ENCODE results near the gene JUP.

JUP gene

GRCh38 chr17:41750862-41751261 is 35.6 kb downstream of the JUP start:
- FAIRE-seq: no peak

DNA sequence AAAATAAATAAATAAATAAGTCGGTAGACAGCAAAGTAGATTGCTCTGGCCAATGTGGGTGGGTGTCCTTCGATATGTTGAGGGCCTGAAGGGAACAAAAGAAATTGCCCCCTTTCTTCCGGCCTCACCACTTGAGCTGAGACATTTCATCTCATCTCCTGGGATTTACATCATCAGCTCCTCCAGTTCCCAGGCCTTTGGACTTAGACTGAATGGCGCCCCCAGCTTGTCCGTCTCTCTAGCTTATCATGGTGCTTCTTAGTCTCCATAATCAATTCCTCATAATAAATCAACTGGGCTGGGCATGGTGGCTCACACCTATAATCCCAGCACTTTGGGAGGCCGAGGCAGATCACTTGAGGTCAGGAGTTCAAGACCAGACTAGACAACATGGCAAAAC is 38.2 kb downstream of the JUP start:
- FAIRE-seq: no peak

- no peak for FAIRE-seq
These were observed 44.8 kb downstream of the JUP start for GRCh38 chr17:41741709-41742108.

DNA sequence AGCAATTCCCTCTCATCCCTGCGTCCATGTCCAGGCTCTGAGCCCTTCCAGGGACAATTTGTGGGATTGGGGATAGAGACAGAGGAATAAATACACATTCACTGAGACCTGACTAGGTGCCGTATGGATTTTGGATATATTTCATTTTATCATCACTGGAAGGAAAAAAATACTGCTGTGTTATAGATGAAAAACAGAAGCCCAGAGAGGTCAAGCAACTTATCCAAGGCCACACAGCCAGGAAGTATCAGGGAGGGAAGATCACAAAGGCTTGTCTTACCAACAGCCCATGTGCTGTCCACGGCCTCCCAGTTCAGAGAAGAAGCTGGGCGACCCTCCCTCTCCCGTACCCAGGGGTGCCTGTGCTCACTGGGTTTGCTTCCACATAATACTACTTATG is 46.0 kb downstream of the JUP start:
- FAIRE-seq: no peak

- FAIRE-seq: no peak
These were observed 46.7 kb downstream of the JUP start for GRCh38 chr17:41739661-41740352.

- no peak for FAIRE-seq
These were observed 47.8 kb downstream of the JUP start for GRCh38 chr17:41738801-41739112.

- peak; percentile 82 for FAIRE-seq
These were observed 48.3 kb downstream of the JUP start for GRCh38 chr17:41738077-41738800.

DNA sequence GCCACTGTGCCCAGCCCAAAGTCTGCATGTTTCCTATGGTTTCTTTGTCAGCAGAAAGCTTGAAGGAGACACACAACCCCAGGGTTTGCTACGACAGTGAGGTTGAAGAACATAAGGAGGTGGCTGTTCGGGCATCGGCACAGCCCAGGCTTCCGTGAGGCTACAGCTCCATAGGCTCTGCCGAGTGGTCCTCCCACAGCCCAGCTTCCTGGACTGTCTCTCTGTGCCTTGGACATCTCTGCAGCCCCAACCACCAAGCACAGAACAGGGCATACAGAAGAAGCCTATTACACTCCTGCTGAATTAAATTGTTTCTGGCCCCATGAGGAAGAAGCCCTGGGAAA is 48.9 kb downstream of the JUP start:
- no peak for FAIRE-seq

DNA sequence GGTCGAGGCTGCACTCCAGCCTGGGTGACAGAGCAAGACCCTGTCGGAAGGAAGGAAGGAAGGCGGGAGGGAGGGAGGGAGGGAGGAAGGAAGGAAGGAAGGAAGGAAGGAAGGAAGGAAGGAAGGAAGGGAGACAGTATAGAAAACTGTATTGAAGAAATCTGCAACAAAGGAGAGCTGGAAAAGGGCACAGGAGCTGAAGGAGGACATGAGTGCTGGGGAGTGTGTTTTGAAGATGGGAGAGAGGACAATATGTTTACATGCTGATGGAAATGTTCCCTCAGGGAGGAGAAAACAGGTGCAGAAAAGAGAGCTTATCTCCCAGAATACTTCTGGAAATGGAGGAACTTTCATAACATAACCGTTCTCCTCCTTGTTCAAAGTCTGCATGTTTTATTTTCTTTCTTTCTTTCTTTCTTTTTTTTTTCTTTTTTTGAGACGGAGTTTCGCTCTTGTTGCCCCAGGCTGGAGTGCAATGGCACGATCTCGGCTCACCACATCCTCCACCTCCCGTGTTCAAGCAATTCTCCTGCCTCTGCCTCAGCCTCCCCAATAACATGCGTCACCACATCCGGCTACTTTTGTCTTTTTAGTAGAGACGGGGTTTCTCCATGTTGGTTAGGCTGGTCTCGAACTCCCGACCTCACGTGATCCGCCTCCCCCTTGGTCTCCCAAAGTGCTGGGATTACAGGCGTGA is 49.4 kb downstream of the JUP start:
- FAIRE-seq: no peak

- no peak for FAIRE-seq
These were observed 50.8 kb downstream of the JUP start for GRCh38 chr17:41735744-41736143.

GRCh38 chr17:41734949-41735313 is 51.6 kb downstream of the JUP start:
- no peak for FAIRE-seq

DNA sequence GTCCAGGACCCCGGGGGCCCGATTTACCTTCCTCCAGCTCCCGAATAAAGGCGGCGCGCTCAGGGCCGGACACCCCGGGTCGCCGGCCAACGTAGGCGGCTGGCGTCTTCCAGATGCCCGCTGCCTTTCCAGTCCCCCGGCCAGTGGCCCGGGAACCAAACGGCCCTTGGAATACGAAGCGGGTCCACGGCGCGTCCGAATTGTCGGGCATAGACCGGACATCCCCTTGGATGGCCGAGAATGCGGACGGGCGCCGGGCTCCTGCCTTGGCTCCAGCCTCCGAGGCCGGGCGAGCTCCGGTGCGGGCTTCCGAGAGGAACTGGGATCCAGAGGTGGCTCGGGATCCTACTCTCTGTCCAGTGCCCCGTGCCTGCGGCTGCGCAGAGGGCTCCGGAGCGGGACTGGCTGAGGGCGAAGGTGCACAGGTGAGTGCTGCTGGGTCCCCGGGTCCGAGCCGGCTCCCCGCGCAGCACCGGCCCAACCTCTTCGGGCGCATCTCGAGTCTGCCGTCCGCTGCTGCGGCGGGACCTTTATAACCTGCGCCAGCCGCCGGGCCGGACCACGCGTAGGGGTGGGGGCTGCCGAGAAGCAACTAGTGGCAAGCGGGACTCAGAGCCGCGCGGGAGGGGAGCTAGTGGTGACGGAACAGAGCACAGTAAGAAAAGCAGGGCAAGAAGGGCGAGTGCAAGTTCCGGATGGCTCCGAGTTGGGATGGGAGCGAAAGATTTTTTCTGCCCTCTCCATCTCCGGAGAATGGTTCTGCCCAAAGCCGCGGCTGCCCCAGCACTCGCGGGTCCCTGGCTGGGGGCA is 52.2 kb downstream of the JUP start, which contains the start of gene HAP1:
TSS of gene HAP1 (minus strand) at position 505 of the 810 bp plus-strand sequence. CDS start at position 496, 9 bp downstream.
- FAIRE-seq: no peak

DNA sequence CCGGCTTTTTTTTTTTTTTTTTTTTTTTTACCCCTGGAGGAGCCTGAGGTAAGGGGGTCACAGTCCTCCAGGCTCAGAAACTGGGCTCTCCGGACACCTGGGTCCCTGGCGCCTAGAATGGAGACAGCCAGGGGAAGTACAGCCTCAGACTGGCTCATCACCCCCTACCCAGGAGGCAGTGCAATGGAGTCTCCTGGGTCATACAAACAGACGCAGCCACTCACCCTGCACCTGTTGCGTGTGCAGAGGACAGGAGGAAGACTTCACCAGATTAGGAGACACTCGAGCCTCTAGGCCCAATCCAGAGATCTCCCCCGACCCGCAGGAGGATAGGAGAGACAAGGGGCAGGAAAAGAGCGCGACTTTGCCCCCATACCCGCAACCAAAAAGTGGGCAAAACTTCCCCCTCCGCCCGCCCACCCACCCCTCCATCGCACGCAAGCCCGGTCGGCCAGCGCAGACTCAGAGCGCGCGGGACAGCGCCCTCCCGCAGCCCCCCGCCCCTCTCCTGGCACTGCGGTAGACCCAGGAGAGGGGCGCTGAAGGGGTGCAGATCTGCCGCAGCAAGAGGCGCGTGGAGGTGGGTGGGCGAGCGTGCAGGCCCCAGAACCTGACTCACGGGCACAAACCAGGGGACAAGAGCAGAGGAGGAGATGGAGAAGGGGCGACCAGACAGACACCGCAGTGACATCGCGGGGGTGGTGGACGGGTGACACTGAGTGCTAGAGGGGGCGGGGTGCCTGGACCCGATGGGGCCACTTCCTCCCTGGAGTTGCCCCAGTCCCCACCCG is 53.0 kb downstream of the JUP start:
- no peak for FAIRE-seq

DNA sequence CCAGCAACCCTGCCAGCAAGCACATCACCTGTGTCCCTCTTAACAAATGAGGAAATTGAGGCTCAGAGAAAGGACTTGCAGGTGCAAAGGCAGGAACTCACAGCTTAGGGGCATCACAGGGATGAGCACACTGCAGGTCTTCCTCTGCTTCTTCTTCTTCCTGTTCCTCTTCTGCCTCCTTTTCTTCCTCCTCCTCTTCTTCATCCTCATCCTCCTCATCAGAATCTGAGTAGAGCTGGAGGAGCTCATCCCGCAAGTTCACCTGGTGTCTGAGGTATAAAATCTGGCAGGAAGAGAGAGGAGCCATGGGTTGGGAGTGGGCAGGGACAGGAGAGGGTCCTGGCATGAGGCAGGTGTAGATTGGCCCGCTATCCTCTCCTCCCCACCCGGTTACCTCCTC is 54.7 kb downstream of the JUP start:
- FAIRE-seq: no peak

GRCh38 chr17:41730479-41730878 is 56.0 kb downstream of the JUP start:
- FAIRE-seq: no peak

GRCh38 chr17:41728056-41728455 is 58.5 kb downstream of the JUP start:
- no peak for FAIRE-seq

- no peak for FAIRE-seq
These were observed 61.4 kb downstream of the JUP start for GRCh38 chr17:41725134-41725533.

- FAIRE-seq: no peak
These were observed 61.9 kb downstream of the JUP start for GRCh38 chr17:41724476-41725050.

DNA sequence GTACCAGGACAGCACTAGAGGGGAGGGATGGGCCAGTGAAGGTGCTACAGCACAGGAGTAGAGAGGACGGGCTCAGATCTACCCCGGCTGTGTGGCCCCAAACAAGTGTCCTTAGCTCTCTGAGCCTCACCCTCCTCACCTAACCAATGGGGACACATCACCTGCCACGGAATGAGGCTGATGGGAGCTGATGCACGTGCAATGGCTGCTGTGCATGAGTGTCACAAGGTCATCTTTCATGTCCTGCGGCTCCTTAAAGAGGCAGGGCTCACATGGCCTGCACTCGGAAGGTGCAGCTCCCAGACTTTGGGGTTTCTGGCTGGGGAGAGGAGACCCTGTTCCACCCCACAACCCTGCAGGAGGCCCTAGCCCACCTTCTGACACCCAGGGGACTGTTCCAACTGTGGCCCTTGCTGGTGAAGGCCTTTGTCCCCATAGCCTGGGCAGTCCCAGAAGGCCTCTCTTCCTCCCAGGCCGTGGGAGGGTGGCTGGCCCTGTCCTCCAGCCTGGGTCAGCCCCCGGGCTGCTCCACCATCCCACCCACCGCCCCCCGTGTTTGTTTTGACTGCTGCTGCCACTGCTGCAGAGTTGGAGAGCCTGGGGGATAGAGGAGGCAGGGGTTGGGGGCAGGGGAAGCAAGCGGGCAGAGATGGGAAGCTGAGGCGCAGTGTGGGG is 62.6 kb downstream of the JUP start:
- no peak for FAIRE-seq

DNA sequence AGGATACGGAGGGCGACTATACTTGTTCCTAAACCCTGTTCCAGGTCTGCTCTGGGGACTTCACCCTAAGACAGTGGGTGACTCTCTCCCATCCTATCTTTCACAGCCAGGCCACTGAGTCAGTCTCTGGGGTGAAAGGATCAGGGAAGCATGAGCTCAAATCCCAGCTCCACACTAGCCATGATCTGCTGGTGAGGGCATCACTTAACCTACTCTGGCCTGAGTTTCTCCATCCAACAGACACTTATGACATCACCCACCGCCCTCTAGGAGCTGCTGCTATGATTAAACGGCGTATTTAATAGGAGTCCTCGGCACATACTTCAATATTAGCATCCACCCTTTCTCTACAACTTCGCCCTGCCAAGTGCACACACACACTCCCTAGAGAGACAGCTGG is 64.3 kb downstream of the JUP start:
- FAIRE-seq: no peak

DNA sequence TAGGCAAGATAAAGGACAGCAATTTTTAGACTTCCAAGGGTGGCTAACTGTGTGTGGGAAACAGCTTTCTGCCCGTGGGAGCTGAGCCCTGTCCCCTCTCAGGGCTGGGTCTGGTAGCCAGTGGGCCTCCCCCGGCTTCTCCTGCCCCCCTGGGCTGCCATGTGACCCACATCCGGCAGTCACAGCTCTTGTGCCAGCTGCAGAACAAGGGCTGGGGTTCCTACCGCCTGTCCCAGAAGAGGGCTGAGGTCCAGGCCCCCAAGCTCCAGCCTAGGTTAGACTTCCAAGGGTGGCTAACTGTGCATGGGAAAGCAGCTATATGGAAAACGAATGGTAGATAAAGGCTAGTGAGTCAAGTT is 68.2 kb downstream of the JUP start:
- FAIRE-seq: no peak
